ENCODE results near the gene LPP.

The LPP gene

DNA sequence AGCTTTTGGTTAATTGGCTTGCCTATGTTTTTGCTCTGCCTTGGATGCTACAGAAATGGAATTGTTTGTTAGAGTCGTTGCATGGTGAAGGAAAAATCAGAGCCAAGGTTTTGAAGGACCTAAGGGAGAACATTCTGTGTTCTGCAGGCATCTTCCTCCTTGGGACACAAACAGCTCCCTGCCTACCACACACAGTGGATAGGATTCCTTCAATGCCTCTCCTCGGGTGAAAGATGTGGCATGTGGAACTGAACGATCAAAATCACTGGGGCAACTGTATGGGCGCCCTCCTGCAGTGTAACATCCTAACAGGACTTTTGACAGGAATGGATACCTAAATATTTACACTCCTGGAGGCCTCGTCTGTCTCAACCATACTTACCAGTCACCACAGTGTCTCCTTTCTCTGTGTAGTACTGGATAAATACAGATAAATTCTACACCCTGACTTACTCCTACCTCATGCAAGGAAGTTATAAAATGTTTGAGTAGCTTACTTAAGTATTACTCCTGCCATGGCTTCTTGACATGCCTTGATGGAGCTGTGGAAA, 100.6 kb downstream of the LPP start:
- no peak for DNase-seq

DNA sequence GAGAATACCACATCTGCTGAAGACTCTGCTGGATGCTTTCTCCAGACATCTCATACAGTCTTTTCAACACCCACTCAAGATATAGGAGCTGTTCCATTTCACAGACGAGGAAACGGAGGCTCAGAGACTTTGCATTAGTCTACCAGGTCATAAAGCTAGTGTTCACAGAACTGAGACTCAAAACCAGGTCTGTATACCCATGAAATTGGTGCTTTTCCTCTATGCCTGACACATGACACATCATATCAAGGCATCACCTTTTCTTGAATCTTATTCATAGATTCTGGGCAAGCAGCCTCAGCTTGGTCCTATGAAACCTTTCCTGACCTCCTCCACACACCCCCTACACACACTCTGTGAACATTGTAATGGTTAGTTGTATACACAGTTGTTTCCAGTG, 101.2 kb downstream of the LPP start:
- DNase-seq: no peak

DNA sequence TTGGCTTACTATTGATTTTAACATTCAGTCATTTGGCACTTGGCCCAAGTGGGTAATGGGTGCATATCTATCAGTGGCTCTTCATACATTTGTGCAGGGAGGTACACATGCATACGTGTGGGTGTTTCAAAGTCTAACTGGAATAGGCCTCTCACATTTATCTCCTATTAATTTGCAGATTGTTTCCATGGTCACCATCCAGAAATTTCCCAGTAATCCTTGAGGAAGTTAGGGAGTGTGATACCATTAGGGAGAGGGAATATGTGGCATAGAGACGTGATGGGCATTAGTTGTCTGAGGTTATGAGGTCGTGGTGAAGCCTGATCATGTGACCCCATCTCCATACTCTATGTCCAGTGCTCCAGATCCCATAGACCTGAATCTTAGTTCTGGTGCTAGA, 102.8 kb downstream of the LPP start:
- no peak for DNase-seq

DNA sequence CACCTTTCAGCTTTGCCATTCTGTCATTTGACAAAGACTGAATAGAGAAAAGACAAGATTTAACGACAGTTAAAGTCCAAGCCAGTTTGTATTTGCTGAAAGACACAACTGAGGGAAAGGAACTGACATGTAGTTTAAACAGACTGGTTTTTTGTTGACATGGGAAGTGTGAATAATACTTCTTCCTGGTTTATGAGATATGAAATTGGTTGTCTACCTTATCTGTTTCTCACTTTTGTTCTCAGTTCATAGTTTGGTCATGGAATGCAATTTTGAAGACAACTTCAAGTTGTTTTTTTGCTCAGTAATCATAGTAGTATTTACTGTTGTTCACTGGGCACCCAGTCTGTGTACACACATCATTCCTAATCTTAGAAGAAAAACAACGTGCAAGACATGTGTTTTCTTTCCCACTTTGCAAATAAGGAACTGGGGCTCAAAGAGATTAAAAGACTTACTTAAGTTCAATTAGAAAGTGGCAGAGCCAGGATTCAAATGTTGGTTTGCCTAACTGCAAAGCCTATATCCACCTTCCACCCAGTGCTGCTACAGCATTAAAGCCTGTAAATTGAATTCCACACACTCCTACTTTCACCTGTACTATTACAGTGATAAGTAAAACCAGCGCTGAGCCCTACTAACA, 103.5 kb downstream of the LPP start:
- no peak for DNase-seq

DNA sequence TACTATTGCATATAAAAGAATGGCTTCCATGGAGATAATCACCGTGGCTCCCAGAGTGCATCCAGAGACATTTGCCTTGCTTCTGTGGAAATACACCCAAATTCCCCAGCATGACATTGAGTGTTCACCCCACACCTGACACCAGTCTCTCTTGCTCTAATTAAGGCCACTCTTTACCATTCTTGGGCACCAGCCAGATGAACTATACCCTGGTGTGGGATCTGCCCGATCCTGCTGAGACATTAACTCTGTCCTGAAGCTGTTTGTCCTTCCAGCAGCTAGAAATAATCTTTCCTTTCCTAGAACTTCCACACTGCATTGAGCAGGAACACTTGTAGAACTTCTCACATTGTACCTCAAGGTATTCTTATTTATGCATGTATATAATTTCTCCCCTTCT, 105.2 kb downstream of the LPP start:
- no peak for DNase-seq

DNA sequence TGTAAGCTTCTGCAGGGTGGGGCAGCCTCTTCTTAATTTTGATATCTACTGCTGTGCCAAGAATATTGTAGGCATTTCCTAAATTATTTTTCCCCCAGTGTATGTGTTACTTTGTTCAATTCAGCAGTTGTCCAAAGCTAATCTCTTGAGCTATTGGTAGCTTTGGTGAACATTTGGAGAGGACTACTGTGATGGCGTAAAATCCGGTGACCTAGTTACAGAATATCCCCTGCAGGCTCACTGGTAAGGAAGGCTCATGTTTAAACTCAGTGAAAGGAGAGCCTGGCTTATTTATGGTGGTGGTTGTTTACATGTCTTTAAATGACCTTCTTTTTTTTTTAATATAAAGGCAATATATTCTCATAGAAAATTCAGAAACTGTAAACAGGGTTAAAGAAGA, 105.6 kb downstream of the LPP start:
- no peak for DNase-seq

DNA sequence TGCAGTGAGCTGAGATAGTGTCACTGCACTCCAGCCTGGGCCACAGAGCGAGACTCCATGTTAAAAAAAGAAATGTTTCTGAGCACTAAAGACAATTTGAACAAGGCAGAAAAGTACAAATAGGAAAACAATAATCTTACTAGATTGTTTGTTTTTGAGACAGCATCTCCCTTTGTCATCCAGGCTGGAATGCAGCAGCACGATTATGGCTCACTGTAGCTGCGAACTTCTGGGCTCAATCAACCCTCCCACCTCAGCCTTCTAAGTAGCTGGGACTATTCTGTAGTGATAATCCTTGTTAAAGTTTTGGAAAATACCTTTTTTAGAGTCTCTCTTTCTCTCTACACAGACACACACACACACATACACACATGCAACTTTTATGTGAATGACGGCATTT, 107.1 kb downstream of the LPP start:
- no peak for DNase-seq

DNA sequence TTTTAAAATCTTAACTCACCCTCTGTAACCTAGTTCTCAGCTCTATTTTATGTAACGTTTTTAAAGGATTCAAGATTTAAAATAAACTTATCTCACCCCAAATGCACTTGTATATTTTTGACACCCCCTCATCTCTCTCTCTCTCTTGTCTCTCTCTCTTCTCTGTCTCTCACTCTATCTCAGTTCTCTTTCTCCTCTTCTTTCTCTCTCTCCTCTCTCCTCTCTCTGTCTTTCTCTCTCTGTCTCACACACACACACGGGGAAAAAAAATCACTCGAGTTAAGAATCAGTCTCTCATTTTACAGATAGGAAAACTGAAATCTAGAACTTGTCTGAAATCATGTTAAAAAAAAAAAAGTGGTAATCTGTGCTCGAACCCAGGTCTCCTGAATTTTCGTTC, 108.5 kb downstream of the LPP start:
- DNase-seq: no peak

DNA sequence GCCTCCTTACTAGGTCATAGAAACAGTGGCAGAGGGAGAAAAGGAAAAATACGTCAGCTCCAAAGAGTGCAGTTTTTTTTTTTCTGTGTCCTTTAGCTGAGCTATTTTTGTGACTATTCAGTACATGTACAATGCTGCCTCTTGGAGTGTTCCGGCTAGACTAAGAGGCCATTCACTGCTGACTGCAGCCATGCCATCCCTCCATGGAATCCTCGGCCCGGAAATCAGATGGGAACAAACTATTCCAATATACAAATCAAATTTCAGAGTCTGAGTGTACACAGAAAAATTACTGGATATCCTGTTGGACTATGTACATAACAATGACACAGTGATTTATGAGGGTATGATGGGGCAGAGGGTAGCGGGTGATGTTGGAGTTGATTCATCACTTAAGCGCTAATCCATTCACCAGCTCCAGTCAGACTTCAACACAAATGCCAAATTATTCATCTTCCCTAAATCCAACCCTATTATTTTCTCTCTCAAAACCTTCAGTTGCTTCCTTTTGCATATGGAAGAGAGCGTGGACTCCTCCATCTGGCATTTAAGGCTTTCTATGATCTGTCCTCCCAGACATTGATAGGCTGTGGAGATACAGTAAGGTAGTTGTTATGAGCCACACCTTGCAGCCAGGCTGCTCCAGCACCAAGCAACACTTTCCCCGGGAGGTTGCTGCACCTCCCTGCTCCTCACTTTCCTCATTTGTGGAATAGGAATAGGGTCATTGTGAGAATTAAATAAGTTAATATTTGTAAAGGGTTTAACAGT, 109.1 kb downstream of the LPP start:
- no peak for DNase-seq

DNA sequence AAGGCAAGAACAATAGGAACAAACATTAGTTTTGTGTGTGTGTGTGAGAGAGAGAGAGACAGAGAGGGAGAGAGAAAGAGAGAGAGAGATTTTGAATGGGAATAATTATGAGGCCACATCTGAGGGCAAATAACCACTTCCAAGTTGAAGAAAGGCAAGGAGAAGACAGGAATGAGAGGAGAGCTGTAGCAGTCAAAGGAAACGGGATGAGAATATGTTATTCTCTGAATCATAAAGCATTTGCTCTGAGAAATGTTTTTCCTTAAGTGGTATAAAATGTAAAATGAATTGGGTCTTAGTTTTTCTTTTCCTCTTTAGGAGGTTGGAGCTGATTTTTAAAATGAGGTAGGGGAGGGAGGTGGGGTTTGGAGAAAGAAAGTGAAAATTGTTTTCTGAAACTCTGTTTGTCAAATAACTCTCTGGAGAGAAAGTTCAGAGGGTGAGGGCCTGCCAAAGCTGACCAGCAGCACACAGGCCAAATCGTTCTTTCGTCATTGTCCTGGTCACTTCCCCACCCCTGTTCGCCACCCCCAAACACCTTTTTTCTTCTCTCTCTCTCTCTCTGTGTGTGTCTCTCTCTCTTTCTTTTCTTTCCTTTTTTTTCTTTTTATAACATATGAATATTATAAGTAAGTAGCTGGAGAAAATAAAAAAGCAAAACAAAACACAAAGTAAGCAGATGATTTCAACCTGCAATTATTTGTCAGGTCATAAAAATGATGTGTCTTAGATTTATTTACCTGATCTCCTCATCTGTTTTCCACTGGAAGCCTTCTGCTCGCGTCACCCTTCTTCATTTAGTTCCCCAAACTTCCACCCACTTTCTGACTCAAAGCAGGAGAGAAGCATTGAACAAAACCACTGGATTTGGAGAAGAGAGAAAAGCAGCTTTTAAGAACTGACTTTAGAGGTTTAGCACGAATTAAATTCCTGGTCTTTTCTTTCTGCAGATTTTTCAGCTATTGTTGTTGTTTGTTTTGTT, 110.6 kb downstream of the LPP start:
- no peak for DNase-seq

DNA sequence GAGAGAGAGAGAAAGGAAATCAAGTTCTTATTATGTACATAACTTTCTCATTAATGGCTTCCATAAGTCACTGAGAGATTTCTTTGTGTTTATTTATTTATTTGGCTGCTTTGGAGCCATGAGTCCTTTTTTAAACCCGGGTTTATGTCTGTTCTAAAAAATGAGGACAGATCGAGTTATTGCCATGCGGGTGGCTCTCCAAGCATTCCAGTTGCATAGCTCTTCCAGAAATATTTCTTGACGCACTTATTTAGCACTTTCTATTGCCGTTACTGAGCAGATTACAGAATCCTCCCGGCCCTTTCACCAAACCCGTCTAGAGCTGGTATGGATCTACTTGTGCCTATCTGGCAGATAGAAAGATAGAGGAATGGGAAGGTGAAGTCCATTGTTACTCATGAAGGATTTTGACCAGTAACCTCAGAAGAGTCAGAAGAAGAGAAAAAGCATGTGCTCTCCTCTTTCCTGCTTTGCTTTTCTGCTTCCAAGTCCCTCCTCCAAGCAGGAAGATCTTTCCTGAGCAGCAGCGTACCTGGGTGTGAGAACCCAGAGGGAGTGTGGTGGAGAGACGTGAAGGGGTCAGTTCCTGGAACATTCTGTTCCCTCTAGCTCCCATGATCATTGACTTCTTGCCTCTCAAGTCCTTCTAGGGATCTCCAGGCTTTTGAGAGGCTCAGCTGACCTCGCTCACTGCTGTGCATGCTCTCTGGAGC, 112.8 kb downstream of the LPP start:
- no peak for DNase-seq

DNA sequence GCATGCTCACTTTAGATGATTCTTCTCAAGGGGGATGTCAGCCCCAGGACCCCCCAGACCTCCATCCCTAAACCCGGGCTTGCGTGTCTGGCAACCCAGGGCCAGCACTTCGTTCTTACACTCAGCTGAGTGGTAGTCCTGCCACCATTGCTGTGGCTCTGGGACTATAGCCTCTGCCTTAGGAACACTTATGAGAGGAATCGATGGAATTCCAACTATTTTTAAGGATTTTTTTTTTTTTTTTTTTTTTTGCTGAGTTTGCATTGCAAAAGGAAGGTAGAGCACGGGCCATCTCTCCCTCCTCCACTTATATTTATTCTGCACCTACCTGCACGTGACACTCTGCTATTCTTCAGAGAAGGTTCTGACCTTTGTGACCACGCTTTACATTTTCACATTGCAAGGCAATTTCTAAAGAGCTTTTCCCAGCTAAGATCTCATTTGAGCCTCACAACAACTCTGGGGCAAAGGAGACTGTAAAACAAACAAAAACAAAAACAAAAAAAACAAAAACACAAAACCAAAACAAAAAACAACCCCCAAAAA, 113.9 kb downstream of the LPP start:
- DNase-seq: no peak

DNA sequence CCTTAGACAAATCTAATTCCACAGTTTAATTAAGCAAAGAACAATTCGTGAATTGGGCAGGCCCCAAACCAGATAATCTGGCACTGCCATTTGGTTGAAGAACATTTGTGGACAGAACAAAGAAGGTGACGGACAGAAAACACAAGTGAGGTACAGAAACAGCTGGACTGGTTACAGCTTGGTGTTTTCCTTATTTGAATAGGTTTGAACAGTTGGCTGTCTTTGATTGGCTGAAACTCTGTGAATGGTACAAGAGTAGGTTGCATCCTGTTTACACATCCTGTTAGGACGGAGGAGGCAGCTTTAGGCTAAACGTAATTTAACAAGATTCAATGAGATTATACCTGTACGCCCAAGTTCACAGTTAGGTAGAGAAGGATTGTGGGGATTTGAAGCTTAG, 114.4 kb downstream of the LPP start:
- no peak for DNase-seq

DNA sequence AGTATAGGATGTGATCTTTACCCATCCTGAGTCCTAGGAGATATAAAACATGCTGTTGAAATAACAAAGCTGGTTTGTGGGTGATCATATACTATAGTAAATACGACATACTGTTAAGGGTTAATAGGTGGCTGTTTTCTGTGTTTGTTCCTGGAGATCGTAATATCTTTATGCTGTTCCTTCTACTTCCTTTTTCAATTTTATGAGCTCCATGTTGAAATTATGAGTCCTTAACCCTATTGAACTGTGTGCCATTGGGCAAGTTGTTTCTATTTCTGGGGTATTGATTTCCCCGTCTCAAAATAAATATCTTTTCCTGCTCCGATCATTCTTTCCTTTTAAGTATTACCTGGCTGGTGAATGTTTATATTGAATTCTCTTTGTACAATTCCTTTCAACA, 115.1 kb downstream of the LPP start:
- DNase-seq: no peak

DNA sequence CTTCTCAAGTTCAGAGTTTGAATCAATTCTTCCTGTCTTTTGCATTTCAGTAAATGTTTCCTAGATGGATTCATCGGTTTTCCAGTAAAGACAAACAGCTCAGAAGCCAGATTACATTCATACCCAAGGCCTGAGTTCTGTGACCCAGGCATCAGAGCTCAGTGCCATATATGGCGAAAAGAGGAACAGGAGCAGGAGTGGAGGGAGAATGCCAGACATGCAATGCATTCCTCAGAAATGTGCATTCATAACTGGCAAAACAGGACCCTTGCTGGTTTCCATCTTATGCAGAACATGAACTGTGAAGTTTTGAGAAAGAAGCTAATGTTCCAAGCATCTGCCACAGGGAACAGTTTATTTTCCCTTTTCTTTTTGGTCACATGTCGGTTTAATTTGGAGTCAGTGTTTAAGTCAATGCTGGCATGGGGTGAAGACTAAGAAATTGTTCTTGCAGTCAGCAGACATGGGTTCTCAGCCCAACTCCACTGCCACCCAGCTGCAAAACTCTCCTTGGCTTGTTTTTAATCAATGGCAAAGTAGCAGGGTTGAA, 116.5 kb downstream of the LPP start:
- DNase-seq: no peak

DNA sequence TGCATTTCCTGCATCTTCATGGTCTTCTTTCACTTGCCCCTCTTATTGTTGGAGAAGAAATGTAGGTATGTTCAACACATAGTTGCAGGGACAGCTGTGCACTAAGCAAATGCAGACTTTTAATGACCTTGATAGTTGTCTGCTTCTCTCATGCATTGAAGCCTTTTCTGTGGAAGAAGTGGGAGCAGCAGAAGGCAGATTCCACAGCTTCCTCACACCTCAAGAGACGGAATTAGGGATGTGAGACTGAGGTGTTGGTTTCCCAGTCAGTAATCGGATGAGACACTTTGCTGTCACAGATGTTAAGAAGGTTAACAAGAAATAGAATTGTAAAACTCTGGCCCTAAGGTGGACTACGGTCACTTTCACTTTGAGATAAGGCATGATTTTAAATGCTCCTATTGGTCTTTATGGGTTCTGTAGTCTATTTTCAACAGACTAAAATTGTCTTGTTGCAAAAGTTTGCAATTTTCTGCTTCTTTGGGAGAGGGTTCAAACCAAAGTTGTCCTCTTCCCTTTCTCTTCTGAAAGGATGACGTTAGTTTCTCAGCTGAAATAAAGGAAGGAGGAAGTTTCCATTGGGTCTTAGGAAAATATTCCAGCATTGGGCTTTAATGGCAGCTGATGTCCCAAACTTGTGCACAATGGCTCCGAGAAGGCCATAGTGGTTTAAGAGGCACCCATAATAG, 117.4 kb downstream of the LPP start:
- DNase-seq: no peak

DNA sequence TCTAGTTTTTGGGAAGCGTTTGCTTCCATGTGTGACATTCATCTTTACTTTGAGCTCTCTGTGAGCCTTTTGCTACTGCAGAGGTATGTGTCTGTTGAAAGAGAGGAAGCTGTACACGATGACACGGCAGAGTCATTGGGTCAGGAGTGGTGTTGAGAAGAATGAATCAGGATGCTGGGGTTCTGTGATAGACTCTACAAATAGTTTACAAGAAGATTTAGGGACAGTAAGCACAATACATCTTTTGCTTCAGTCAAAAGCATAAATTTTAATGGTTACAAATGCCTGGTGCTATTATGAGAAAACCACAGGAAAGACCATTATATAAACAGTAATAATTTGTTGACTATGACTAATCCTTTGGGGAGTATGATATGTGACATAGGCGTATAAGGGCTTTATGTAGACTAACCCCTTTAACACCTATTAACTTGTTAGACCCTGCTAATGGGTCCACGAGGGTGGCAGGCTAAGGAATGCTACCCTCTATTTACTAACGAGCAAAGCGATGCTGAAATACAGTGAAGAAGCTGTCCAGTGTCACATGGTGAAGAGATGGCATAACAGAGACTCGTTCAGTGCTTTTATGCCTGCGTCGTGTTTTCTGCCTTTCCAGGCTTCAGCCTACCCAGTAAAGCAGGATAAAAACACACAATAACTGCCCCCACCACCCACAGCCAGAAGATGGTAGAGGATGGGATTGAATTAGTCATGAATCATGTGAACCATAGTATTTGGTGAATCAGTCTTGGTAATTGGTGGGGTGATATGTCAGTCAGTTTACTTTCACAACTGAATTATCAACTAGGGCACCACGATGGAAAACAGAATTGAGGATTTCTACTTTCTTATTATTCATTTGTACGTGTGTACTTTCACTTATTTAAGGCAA, 118.8 kb downstream of the LPP start:
- no peak for DNase-seq

DNA sequence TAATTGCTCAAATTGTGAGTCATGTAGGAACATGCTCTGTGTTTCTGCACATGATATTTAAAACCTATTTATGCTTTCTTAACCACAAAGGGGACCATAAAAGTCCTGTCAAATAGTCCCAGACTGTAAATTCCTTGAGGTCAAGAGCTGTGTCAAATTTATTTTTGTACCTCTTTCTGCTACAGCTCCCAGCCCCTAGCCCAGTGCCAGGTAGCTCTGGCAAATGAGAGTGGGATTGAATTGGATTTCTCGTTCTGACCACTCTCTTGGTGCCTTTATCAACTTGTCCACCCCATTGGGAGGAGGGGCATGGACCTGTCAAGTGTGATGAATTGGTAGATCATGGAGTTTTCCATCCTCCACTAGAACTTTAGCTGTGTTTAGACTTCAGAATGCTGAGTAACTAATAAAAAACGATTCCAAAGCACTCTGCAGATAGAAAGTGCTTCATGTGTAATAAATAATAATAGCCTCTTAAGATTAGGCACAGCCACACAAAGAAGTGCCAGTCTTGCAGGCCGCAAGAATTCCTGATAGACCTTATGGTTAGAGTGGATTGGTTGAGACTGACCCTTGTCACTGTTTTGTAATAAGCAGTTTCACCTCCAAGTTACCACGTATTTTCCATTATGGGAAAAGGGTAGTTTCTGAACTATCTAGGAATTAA, 120.4 kb downstream of the LPP start:
- no peak for DNase-seq

DNA sequence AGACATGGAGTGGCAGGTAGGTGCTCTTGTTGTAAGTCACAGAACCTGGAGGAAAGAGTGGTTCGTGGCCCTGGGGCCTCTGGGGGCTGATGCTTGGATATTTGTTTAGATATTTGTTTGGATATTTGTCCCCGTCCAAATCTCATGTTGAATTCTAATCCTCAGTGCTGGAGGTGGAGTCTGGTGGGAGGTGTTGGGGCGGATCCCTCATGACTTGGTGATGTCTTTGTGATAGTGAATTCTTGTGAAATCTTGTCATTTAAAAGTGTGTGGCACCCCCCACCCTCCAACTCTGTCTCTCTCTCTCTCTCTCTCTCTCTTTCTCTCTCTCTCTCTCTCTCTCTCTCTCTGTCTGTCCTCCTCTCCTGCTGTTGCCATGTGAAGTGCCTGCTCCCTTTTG, 122.4 kb downstream of the LPP start:
- no peak for DNase-seq

All from stimulated activated CD4-positive, alpha-beta T cell treated with anti-CD3 and anti-CD28 coated beads, Interleukin-15, amount 100 ng/mL, for 24 hours (primary cell).